PC-9 (cell line): ENCODE measurements around the gene ZBTB49. TPM values are rescaled to one million over a fixed set of nuclear protein-coding genes. Genes with fewer than 3 reads are reported as not detected.

ENCODE experiments used
- BruUV-seq: library from RNA; stranded (reverse); fragments of 400-500 nt; replicated peaks from 2 replicates; lab custom pipeline; 2021; lab: Mats Ljungman, UMichigan
- CTCF ChIA-PET: fragments of 300-600 bp; sonication (Branson Sonifier 250); formaldehyde crosslinking; loops from one replicate; lab custom pipeline; 2022; ENCODE audit warnings: antibody characterized with exemption; lab: Charles Lee
- POLR2A ChIA-PET: fragments of 300-600 bp; sonication (Branson Sonifier 250); formaldehyde crosslinking; loops from one replicate; lab custom pipeline; 2022; ENCODE audit warnings: antibody characterized with exemption; ENCODE audit not compliant: unreplicated experiment; lab: Charles Lee
- DNase-seq, 2 experiments: peaks; one replicate each; pipeline versions ENCODE4 v3.0.0 to v3.0.0-alpha.2; 2015 to 2022; ENCODE audit warnings: mixed read lengths in 1 of 2
- H2AFZ ChIP-seq: fragments of 200-600 bp; sonication (generic); 2 replicates; pipeline ENCODE4 v1.8.1; 2017; ENCODE audit warnings: antibody characterized with exemption
- H3F3A ChIP-seq: fragments of 200-600 bp; sonication (generic); 2 replicates; pipeline ENCODE4 v1.8.1; 2017; ENCODE audit warnings: antibody characterized with exemption, mild to moderate bottlenecking, low read depth; ENCODE audit not compliant: insufficient read depth
- H3K27ac ChIP-seq: fragments of 200-600 bp; sonication (generic); 2 replicates; pipeline ENCODE4 v1.6.1; 2016; ENCODE audit warnings: mixed run types
- H3K27me3 ChIP-seq: fragments of 200-600 bp; sonication (generic); 2 replicates; pipeline ENCODE4 v1.6.1; 2016; ENCODE audit warnings: low read depth, mixed run types; ENCODE audit not compliant: insufficient read depth
- H3K36me3 ChIP-seq: fragments of 200-600 bp; sonication (generic); 2 replicates; pipeline ENCODE4 v1.6.1; 2016; ENCODE audit warnings: low read depth, mixed run types
- H3K4me1 ChIP-seq: fragments of 200-600 bp; sonication (generic); replicated peaks from 2 replicates; pipeline ENCODE4 v1.6.1; 2016; ENCODE audit warnings: mixed run types; ENCODE audit not compliant: insufficient read depth
- H3K4me2 ChIP-seq: fragments of 200-600 bp; sonication (generic); 2 replicates; pipeline ENCODE4 v1.6.1; 2017; ENCODE audit warnings: mixed run types
- H3K4me3 ChIP-seq: fragments of 200-600 bp; sonication (generic); 2 replicates; pipeline ENCODE4 v1.6.1; 2016; ENCODE audit warnings: mixed run types
- H3K79me2 ChIP-seq: fragments of 200-600 bp; sonication (generic); 2 replicates; pipeline ENCODE4 v1.6.1; 2017; ENCODE audit warnings: low read depth, mixed run types
- H3K9me2 ChIP-seq: fragments of 200-600 bp; sonication (generic); 2 replicates; pipeline ENCODE4 v1.8.1; 2017; ENCODE audit warnings: mild to moderate bottlenecking; ENCODE audit not compliant: insufficient read depth
- H3K9me3 ChIP-seq: fragments of 200-600 bp; sonication (generic); 2 replicates; pipeline ENCODE4 v1.8.1; 2016; ENCODE audit warnings: low read depth; ENCODE audit not compliant: insufficient read depth
- H4K20me1 ChIP-seq: fragments of 200-600 bp; sonication (generic); 2 replicates; pipeline ENCODE4 v1.8.1; 2017; ENCODE audit not compliant: insufficient read depth
- EZH2 ChIP-seq: fragments of 200-600 bp; sonication (generic); IDR thresholded peaks from 2 replicates; pipeline ENCODE4 v1.8.0; 2017; ENCODE audit warnings: antibody characterized with exemption, low read depth
- intact Hi-C: fragments of 100-400 bp; cut with micrococcal nuclease; formaldehyde crosslinking; loops from one replicate; pipeline ENCODE4 v1.10.0; 2022; ENCODE audit not compliant: unreplicated experiment
- total RNA-seq: library from RNA; stranded (reverse); gene quantifications from 2 replicates; pipeline ENCODE4 v1.2.3, GENCODE V29; 2021
- TF ChIP-seq, protein P1 (sequence below): fragments of 200-600 bp; sonication (generic); conservative IDR thresholded peaks from 2 replicates; pipeline ENCODE4 v1.6.1; 2017; ENCODE audit warnings: mixed run types, antibody characterized with exemption, mild to moderate bottlenecking, moderate library complexity

Gene ZBTB49
- total RNA-seq, 1 experiment from 2014 or later: 5.3 TPM

DNA sequence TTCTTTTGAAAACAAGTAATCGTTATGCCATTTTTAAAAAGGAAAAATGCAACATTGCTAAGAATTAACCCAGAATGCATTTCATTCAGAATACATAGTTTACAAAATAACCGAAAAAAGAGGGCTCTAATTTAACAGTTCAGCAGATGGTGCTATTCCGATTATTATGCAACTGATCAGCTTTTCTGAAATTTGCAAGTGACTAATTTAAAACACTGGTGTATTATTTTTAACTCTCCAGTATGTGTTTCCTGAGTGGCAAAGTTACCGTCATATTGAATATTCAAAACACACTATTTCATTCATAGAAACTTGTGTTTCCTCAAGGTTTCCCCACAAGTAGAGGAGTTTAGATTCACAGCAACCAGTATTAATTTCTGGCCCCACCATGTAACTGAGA is 21.1 kb downstream of the ZBTB49 start:
- Histone ChIP-seq H3K4me1 (no peaks in the 10 kb centered on the region), H4K20me1 (no peaks in the 10 kb centered on the region), H3F3A (no peaks in the 10 kb centered on the region; the same call in 1 of the 2 replicates), H3K4me3 (no peak overlapping the region), H3K9me2 (no peaks in the 10 kb centered on the region), H3K36me3 (no peaks in the 10 kb centered on the region), H3K27ac (no peak overlapping the region), H3K9me3 (no peaks in the 10 kb centered on the region), H3K4me2 (no peak overlapping the region), H2AFZ (no peak overlapping the region), H3K79me2 (no peaks in the 10 kb centered on the region), H3K27me3 (no peaks in the 10 kb centered on the region)
- DNase-seq: no peak
- ChIA-PET CTCF (no interaction called here), POLR2A (no interaction called here)
- no peak for TF ChIP-seq EZH2
- TF ChIP-seq, protein P1, sequence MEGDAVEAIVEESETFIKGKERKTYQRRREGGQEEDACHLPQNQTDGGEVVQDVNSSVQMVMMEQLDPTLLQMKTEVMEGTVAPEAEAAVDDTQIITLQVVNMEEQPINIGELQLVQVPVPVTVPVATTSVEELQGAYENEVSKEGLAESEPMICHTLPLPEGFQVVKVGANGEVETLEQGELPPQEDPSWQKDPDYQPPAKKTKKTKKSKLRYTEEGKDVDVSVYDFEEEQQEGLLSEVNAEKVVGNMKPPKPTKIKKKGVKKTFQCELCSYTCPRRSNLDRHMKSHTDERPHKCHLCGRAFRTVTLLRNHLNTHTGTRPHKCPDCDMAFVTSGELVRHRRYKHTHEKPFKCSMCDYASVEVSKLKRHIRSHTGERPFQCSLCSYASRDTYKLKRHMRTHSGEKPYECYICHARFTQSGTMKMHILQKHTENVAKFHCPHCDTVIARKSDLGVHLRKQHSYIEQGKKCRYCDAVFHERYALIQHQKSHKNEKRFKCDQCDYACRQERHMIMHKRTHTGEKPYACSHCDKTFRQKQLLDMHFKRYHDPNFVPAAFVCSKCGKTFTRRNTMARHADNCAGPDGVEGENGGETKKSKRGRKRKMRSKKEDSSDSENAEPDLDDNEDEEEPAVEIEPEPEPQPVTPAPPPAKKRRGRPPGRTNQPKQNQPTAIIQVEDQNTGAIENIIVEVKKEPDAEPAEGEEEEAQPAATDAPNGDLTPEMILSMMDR: no peak
- intact Hi-C loops: no loop called here
- no TSS peak for BruUV-seq

DNA sequence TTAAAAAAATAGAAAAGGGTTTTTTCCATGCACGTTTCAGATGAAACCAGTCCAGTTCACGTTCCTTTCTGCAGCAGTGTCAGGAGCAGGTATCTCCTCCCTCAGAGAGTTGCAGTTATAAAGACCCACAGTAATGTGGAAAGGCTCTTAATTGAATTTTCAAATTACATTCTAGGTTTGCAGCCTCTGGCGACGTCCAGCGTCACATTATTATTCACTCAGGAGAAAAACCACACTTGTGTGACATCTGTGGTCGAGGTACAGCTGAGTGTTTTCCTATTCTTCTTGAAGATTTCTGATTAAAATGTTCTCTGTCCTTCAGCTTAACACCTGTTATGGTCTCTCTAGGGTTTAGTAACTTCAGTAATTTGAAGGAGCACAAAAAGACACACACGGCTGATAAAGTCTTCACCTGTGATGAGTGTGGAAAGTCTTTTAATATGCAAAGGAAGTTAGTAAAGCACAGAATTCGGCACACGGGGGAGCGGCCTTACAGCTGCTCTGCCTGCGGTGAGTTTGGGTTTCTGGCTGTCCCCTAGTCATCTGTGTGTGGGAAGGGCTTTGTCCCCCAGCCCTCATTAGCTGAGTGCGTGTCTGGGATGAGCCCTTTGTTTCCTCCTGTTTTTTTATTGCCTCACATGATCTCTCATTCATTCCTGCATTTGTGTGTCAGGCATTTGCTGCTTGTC is 25.6 kb downstream of the ZBTB49 start:
- CTCF ChIA-PET: no interaction called here
- Histone ChIP-seq H3K9me2 (no peaks in the 10 kb centered on the region), H3K4me1 (no peaks in the 10 kb centered on the region), H3K27ac (no peak overlapping the region), H3F3A (no peaks in the 10 kb centered on the region; the same call in 1 of the 2 replicates), H2AFZ (no peak overlapping the region), H3K27me3 (no peaks in the 10 kb centered on the region), H4K20me1 (no peaks in the 10 kb centered on the region), H3K79me2 (no peaks in the 10 kb centered on the region), H3K36me3 (no peaks in the 10 kb centered on the region), H3K4me3 (no peak overlapping the region), H3K4me2 (no peak overlapping the region), H3K9me3 (no peaks in the 10 kb centered on the region)
- BruUV-seq: no TSS peak
- intact Hi-C loops: no loop called here
- DNase-seq: no peak
- TF ChIP-seq EZH2: no peak
- TF ChIP-seq, protein P1: no peak
- POLR2A ChIA-PET: no interaction called here

DNA sequence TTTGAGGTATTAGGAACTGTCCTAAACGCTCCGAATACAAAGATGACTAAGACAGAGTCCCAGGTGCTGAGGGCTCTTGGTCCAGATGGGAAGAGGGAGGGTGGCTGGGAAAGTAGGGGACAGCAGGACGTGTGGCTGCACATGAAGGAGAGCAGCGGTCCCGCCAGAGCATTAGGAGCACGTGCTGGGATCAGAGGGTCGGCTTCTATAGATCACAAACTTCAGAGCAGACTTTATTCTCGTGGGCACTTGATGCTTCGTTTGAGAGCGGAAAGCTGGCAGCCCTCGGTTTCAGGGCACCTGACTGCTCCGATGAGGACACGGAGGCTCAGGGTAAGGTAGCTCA is 26.1 kb downstream of the ZBTB49 start:
- CTCF ChIA-PET: no interaction called here
- Histone ChIP-seq H3F3A (no peaks in the 10 kb centered on the region; the same call in 1 of the 2 replicates), H3K36me3 (no peaks in the 10 kb centered on the region), H3K4me3 (no peak overlapping the region), H2AFZ (no peak overlapping the region), H3K27ac (no peak overlapping the region), H4K20me1 (no peaks in the 10 kb centered on the region), H3K27me3 (no peaks in the 10 kb centered on the region), H3K4me2 (no peak overlapping the region), H3K4me1 (no peaks in the 10 kb centered on the region), H3K9me2 (no peaks in the 10 kb centered on the region), H3K79me2 (no peaks in the 10 kb centered on the region), H3K9me3 (no peaks in the 10 kb centered on the region)
- BruUV-seq: no TSS peak
- no peak for DNase-seq
- TF ChIP-seq EZH2: no peak
- TF ChIP-seq, protein P1: no peak
- intact Hi-C loops: no loop called here
- POLR2A ChIA-PET: no interaction called here
